Nephron progenitor cell (in vitro differentiated cells): ENCODE data around the gene PPHLN1.
A peak's percentile ranks its signal among the peaks of the same experiment; 100 is the strongest.

Source experiments
- DNase-seq: peaks from one replicate; pipeline ENCODE4 v3.0.0; 2021
- H3K27ac Mint-ChIP-seq: 2 replicates; pipeline ENCODE4 v1.8.0; 2021; ENCODE audit warnings: mild to moderate bottlenecking, moderate library complexity, mixed read lengths
- H3K27me3 Mint-ChIP-seq: 2 replicates; pipeline ENCODE4 v1.8.0; 2021; ENCODE audit warnings: mild to moderate bottlenecking, low read depth, mixed read lengths; ENCODE audit not compliant: poor library complexity
- H3K36me3 Mint-ChIP-seq: 2 replicates; pipeline ENCODE4 v1.8.0; 2021; ENCODE audit warnings: low read depth, mixed read lengths
- H3K4me1 Mint-ChIP-seq: 2 replicates; pipeline ENCODE4 v1.8.0; 2021; ENCODE audit warnings: mixed read lengths
- H3K4me3 Mint-ChIP-seq: 2 replicates; pipeline ENCODE4 v1.8.0; 2021; ENCODE audit warnings: mild to moderate bottlenecking, moderate library complexity, mixed read lengths
- H3K9me3 Mint-ChIP-seq: 2 replicates; pipeline ENCODE4 v1.8.0; 2021; ENCODE audit warnings: mild to moderate bottlenecking, moderate library complexity, mixed read lengths
- TF ChIP-seq, protein P1 (sequence below): fragments of 200-600 bp; sonication (generic); IDR thresholded peaks from 2 replicates; pipeline ENCODE4 v1.5.0; 2021; ENCODE audit warnings: antibody characterized with exemption

PPHLN1 gene

DNA sequence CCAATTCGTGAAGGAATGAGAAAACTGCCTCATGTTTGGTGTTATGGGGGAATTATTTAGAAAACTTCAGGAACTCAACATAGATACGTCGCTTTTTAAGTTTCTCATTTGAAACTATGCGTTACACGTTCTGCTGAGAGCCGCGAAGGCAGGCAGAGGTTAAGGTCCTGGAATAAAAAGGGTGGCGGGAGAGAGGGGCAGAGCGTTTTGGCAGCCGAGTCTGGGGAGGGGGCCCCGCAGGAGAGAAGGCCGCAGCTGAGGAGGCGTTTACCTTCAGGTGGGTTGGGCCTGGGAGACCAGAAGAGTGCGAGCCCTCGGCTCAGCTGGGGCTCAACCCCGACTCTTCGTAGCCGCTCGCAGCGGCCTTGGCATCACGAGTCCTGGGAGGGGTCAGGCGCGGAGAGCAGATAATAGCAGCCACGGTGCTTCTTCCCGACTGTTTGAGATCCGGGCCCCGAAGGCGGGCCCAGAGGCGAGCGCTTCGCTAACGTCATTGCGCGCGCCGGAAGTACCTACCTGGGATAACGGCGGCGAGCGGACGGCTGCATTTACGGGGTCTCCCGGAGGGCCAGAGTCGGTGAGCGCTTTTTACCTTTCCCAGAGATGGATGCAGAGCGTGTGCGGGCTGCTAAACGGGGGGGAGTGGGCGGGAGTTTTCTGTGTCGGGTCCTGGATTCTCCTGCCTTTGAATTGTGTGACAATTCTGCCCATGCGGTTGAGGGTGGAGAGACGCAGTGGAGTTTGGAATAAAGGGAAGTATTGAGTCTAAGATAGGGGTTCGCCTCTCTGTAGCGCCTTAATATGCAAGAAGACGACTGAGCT lies at the start of gene PPHLN1, which contains the start of gene ZCRB1:
Gene PPHLN1, plus strand, starts transcription at position 515 of the 822 bp plus-strand sequence. CDS start 9,736 bp downstream, outside the sequence.
Gene ZCRB1, minus strand, starts transcription at position 442 of the 822 bp plus-strand sequence. CDS start 1,992 bp downstream, outside the sequence.
- Mint-ChIP-seq H3K36me3 (peaks cover 18% of the 10 kb centered on the region), H3K4me3 (peak within 1 kb of the TSS; percentile 97), H3K27ac (peak within 1 kb of the TSS; percentile 99), H3K4me1 (peaks cover 31% of the 10 kb centered on the region), H3K27me3 (no peaks in the 10 kb centered on the region), H3K9me3 (no peaks in the 10 kb centered on the region)
- TF ChIP-seq, protein P1, sequence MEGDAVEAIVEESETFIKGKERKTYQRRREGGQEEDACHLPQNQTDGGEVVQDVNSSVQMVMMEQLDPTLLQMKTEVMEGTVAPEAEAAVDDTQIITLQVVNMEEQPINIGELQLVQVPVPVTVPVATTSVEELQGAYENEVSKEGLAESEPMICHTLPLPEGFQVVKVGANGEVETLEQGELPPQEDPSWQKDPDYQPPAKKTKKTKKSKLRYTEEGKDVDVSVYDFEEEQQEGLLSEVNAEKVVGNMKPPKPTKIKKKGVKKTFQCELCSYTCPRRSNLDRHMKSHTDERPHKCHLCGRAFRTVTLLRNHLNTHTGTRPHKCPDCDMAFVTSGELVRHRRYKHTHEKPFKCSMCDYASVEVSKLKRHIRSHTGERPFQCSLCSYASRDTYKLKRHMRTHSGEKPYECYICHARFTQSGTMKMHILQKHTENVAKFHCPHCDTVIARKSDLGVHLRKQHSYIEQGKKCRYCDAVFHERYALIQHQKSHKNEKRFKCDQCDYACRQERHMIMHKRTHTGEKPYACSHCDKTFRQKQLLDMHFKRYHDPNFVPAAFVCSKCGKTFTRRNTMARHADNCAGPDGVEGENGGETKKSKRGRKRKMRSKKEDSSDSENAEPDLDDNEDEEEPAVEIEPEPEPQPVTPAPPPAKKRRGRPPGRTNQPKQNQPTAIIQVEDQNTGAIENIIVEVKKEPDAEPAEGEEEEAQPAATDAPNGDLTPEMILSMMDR = no peak
- DNase-seq = peak; percentile 82

GRCh38 chr12:42277396-42278127 lies 48.4 kb upstream of the PPHLN1 start:
- H3K4me1 Mint-ChIP-seq = peaks cover 13% of the 10 kb centered on the region
- peaks cover 3% of the 10 kb centered on the region for H3K27me3 Mint-ChIP-seq
- no peak for DNase-seq
- no peak overlapping the region for H3K27ac Mint-ChIP-seq
- no peak overlapping the region for H3K4me3 Mint-ChIP-seq
- TF ChIP-seq, protein P1 = no peak
- peaks cover 4% of the 10 kb centered on the region for H3K36me3 Mint-ChIP-seq
- peaks cover 18% of the 10 kb centered on the region for H3K9me3 Mint-ChIP-seq

DNA sequence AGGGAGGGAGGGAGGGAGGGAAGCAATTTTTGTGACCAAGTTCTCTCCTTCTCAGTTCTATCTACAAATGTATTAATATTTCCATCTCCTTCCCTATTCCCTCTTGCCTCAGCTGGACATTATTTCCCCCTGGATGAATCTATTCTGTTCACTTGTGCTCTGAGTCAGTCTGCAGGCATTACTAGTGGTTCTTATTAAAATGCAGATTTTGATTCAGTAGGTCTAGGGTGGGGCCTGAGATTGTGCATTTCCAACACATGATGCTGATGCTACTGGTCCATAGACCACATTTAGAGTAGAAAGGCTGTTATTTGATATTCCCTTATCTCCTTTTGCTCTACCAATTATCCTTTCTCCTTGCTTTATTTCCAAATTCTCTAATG lies 47.8 kb upstream of the PPHLN1 start:
- H3K9me3 Mint-ChIP-seq = peaks cover 13% of the 10 kb centered on the region
- H3K36me3 Mint-ChIP-seq = no peaks in the 10 kb centered on the region
- TF ChIP-seq, protein P1 = no peak
- no peak for DNase-seq
- no peak overlapping the region for H3K4me3 Mint-ChIP-seq
- no peak overlapping the region for H3K27ac Mint-ChIP-seq
- H3K27me3 Mint-ChIP-seq = peaks cover 3% of the 10 kb centered on the region
- H3K4me1 Mint-ChIP-seq = peaks cover 16% of the 10 kb centered on the region

DNA sequence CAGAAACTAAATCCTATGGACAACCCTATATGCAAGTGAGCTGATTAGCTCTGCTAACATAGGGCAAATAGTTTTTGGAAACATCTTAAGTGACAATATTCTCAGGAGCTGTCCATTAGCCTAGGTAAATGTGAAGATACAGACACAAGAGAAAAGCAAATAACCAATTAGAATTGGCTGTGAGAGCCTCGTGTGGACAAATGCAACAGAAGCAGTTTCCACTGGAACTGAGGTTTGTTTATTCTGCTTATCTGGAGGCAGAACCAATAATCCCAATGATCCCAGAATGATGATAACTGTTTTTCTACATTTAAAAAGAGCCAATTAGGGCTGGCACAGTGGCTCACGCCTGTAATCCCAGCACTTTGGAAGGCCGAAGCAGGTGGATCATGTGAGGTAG lies 44.7 kb upstream of the PPHLN1 start:
- Mint-ChIP-seq H3K27ac (no peak overlapping the region), H3K4me3 (no peak overlapping the region), H3K4me1 (peaks cover 18% of the 10 kb centered on the region), H3K36me3 (no peaks in the 10 kb centered on the region), H3K27me3 (peaks cover 3% of the 10 kb centered on the region), H3K9me3 (peaks cover 3% of the 10 kb centered on the region)
- no peak for DNase-seq
- TF ChIP-seq, protein P1 = no peak

DNA sequence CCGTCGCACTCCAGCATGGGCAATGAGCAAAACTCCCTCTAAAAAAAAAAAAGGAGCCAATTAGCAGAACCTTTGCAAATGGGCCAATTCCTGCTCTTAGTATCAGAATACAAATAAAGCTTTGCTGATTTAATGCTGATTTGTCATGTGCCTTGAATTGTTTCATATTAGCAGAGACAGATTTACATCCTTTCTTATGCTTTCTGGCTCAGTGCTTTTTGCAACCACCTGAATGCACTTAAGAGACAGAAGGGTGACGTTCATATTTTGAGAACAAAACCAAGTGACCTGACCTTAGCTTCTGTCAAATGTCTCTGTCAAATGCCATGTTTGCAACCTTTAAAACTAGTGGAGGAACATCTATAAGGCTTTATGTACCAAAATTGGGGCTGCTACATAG lies 44.1 kb upstream of the PPHLN1 start:
- Mint-ChIP-seq H3K27me3 (peaks cover 3% of the 10 kb centered on the region), H3K9me3 (peaks cover 3% of the 10 kb centered on the region), H3K4me1 (peaks cover 18% of the 10 kb centered on the region), H3K4me3 (no peak overlapping the region), H3K27ac (no peak overlapping the region), H3K36me3 (no peaks in the 10 kb centered on the region)
- DNase-seq = no peak
- TF ChIP-seq, protein P1 = no peak
